SK-N-SH treated with all-trans-retinoic acid at 6 μM for 48 hours (cell line): ENCODE results near the gene STKLD1.

Experiments used
- CREB5 ChIP-seq: fragments of 250-450 bp; sonication (Bioruptor Pico); IDR thresholded peaks from 2 replicates; pipeline ENCODE4 v1.5.1; 2020; ENCODE audit warnings: low read depth, mild to moderate bottlenecking, moderate library complexity
- CSRNP3 ChIP-seq: fragments of 250-450 bp; sonication (Bioruptor Pico); IDR thresholded peaks from 2 replicates; pipeline ENCODE4 v1.5.1; 2021; ENCODE audit warnings: mild to moderate bottlenecking, moderate library complexity
- PATZ1 ChIP-seq: fragments of 250-450 bp; sonication (Bioruptor Pico); IDR thresholded peaks from 2 replicates; pipeline ENCODE4 v1.8.0; 2020; ENCODE audit warnings: mild to moderate bottlenecking, moderate library complexity, borderline replicate concordance
- POU6F1 ChIP-seq: fragments of 250-450 bp; sonication (Bioruptor Pico); IDR thresholded peaks from 2 replicates; pipeline ENCODE4 v1.8.0; 2021; ENCODE audit warnings: low read depth, mild to moderate bottlenecking, moderate library complexity, borderline replicate concordance
- RARB ChIP-seq: fragments of 250-450 bp; sonication (Bioruptor Pico); IDR thresholded peaks from 2 replicates; pipeline ENCODE4 v1.8.0; 2021; ENCODE audit warnings: mild to moderate bottlenecking, moderate library complexity
- ZC3H10 ChIP-seq: fragments of 250-450 bp; sonication (Bioruptor Pico); IDR thresholded peaks from 2 replicates; pipeline ENCODE4 v1.5.1; 2021; ENCODE audit warnings: mild to moderate bottlenecking, moderate library complexity
- ZNF8 ChIP-seq: fragments of 450-650 bp; formaldehyde crosslinking; IDR thresholded peaks from 2 replicates; pipeline ENCODE4 v1.5.0; 2020; ENCODE audit warnings: mild to moderate bottlenecking, moderate library complexity

- TF ChIP-seq ZNF8 (CRISPR knock-in tag) (no peak), PATZ1 (CRISPR knock-in tag) (no peak), ZC3H10 (CRISPR knock-in tag) (no peak), RARB (no peak), CREB5 (CRISPR knock-in tag) (no peak), CSRNP3 (CRISPR knock-in tag) (no peak), POU6F1 (CRISPR knock-in tag) (no peak)
These were observed 42.0 kb upstream of the STKLD1 start for GRCh38 chr9:133334161-133334560.
